Natural killer cell treated with Interleukin-12 subunit alpha and Interleukin-12 subunit beta and Interleukin-15 and Interleukin-18, amount 100 ng/mL, for 72 hours (primary cell): ENCODE measurements around the gene TUBE1. TPM values are rescaled to one million over a fixed set of nuclear protein-coding genes. Genes with fewer than 3 reads are reported as not detected.
A peak's percentile ranks its signal among the peaks of the same experiment; 100 is the strongest.

Experiments
- ATAC-seq, 2 donors: fragments of 150-1000 bp; cut with Tn5 transposase in 1 of 2; sonication (Bioruptor Pico), chemical (Tn5 transposase) in 1 of 2; 2 replicates each; pipeline ENCODE4 v1.10.0; 2021
- DNase-seq: peaks from one replicate; pipeline ENCODE4 v3.0.0; 2022; ENCODE audit warnings: low spot score
- H3K27ac Mint-ChIP-seq, 2 donors: 1 replicate in 1 of 2; 2 replicates in 1 of 2; pipeline ENCODE4 v1.8.0; 2022; ENCODE audit warnings: mixed read lengths in 2 of 2, mild to moderate bottlenecking in 1 of 2, moderate library complexity in 1 of 2
- H3K27me3 Mint-ChIP-seq, 2 donors: 1 replicate in 1 of 2; 2 replicates in 1 of 2; pipeline ENCODE4 v1.8.0; 2022; ENCODE audit warnings: mixed read lengths in 2 of 2
- H3K36me3 Mint-ChIP-seq: one replicate; pipeline ENCODE4 v1.8.0; 2022; ENCODE audit warnings: mixed read lengths
- H3K4me1 Mint-ChIP-seq, 2 donors: 1 replicate in 1 of 2; 2 replicates in 1 of 2; pipeline ENCODE4 v1.8.0; 2022; ENCODE audit warnings: low read depth in 2 of 2, mixed read lengths in 2 of 2, mild to moderate bottlenecking in 1 of 2
- H3K4me3 Mint-ChIP-seq: one replicate; pipeline ENCODE4 v1.8.0; 2022; ENCODE audit warnings: mixed read lengths
- H3K9me3 Mint-ChIP-seq: 2 replicates; pipeline ENCODE4 v1.8.0; 2022; ENCODE audit warnings: mixed read lengths
- total RNA-seq, 2 donors: library from RNA; stranded (reverse); gene quantifications; one replicate each; pipeline ENCODE4 v1.2.3, GENCODE V29; 2022

The TUBE1 gene, protein sequence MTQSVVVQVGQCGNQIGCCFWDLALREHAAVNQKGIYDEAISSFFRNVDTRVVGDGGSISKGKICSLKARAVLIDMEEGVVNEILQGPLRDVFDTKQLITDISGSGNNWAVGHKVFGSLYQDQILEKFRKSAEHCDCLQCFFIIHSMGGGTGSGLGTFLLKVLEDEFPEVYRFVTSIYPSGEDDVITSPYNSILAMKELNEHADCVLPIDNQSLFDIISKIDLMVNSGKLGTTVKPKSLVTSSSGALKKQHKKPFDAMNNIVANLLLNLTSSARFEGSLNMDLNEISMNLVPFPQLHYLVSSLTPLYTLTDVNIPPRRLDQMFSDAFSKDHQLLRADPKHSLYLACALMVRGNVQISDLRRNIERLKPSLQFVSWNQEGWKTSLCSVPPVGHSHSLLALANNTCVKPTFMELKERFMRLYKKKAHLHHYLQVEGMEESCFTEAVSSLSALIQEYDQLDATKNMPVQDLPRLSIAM
- total RNA-seq, result 10 to 100 TPM; 26.4 to 28.4 TPM

DNA sequence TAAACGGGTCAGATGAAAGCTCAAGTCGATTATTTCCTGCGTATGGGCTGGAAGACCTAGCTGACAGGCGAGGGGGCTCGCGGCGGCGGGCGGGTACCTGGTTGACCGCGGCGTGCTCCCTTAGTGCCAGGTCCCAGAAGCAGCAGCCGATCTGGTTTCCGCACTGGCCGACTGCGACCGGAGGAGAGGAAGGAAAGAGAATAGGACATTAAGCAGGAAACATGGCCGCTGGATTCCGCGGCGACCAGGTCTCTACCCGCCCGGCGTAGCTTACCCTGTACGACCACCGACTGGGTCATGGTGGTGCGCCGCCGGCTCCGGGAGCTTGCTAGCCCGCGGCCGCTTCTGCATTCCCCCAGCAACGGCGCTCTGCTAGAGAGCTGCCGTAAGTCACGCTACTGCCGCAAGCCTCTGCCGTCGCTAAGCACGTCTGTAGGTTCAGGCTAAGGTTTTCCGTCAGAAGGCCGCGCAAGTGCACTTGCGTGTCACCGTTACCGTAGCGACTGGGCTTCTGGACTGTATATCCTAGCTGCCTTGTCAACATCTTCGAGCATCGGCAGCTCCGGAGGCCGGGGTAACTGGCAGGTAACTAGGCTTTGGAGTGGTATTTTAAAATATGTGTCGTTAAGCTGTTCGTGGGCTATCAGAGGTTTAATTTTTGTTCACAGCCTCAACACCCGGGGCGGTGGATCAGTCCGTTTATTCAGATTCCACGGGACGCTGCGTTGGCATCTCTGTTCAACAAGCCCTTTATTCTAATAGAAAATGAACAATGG is at the start of gene TUBE1, which contains the start of gene FAM229B:
TSS of gene TUBE1 (minus strand) at position 347 of the 776 bp plus-strand sequence. CDS start at position 299, 48 bp downstream.
TSS of gene FAM229B (plus strand) at position 456 of the 776 bp plus-strand sequence. CDS start 11,693 bp downstream, outside the sequence.
- peak; percentile 97 to 99 for ATAC-seq
- Mint-ChIP-seq H3K27ac (no peak within 1 kb of the TSS), H3K4me1 (peaks cover 2 to 9% of the 10 kb centered on the region in 2 donors), H3K27me3 (peaks cover 21 to 32% of the 10 kb centered on the region in 2 donors), H3K36me3 (no peaks in the 10 kb centered on the region), H3K4me3 (no peak within 1 kb of the TSS), H3K9me3 (no peaks in the 10 kb centered on the region)
- peak; percentile 90 for DNase-seq

DNA sequence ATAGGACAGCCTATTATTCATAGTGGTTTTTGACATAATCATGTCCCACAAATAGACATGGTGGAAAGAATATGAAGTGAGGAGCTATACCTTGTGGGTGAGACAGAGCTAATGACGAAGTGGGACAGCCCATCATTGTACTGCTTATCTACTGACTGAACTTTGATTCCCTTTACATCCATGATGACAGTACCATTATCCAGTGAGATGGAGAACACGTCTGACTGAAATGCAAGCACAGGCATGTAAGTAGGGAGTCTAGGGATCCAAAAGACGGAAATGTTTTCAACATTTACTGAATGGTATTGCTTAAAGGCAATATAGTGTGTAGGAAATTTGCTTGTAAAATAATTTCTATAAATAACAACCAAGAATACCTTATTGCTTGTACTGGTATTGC is 43.6 kb upstream of the TUBE1 start:
- H3K4me1 Mint-ChIP-seq, result no peaks in the 10 kb centered on the region

DNA sequence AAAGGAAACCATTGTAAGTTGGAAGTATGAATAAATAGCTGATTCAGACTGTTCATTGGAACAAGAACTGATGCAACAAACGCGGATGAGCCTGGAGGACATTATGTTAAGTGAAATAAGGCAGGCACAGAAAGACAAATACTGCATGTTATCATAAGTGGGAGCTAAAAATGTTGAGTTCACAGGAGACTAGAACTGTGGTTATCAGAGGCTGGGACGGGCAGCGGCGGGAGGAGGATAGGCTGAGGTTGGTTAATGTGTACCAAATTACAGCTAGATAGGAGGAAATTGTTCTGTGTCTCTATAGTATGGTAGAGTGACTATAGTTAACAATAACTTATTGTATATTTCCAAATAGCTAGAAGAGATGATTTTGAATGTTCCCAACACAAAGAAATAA is 40.9 kb upstream of the TUBE1 start:
- Mint-ChIP-seq H3K4me3 (no peak overlapping the region), H3K27me3 (peaks cover 20 to 27% of the 10 kb centered on the region in 2 donors), H3K36me3 (no peaks in the 10 kb centered on the region), H3K27ac (no peak overlapping the region), H3K9me3 (no peaks in the 10 kb centered on the region), H3K4me1 (no peaks in the 10 kb centered on the region)
- DNase-seq (no peak), ATAC-seq (no peak)

More for the DNA sequence above, 43.6 kb upstream of the TUBE1 start:
- no peak overlapping the region for H3K4me3 Mint-ChIP-seq
- no peak for ATAC-seq
- no peaks in the 10 kb centered on the region for H3K36me3 Mint-ChIP-seq
- peaks cover 19 to 25% of the 10 kb centered on the region in 2 donors for H3K27me3 Mint-ChIP-seq
- H3K9me3 Mint-ChIP-seq, result no peaks in the 10 kb centered on the region
- H3K27ac Mint-ChIP-seq, result no peak overlapping the region
- no peak for DNase-seq

DNA sequence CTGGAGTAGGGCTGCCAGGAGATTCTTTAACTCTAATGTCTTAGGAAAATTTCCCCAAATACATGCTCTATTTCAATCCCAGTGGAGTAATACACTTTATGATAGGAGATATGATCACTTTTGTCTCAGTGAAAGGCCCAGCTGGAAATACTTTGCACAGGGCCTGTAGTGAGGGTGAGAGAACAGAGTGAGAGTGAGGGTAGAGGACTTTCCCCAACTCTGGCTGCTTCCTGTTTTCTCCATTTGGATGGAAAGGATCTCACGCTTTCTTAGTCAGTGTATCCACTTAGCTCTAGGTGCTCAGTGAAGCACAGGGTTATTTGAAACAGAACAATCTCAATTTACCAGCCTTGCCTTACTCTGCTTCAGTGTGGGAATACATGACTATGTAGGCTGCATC is 36.7 kb upstream of the TUBE1 start:
- Mint-ChIP-seq H3K36me3 (no peaks in the 10 kb centered on the region), H3K27ac (no peak overlapping the region), H3K4me1 (no peaks in the 10 kb centered on the region), H3K27me3 (peaks cover 23 to 33% of the 10 kb centered on the region in 2 donors), H3K4me3 (no peak overlapping the region), H3K9me3 (no peaks in the 10 kb centered on the region)
- no peak for ATAC-seq
- no peak for DNase-seq

DNA sequence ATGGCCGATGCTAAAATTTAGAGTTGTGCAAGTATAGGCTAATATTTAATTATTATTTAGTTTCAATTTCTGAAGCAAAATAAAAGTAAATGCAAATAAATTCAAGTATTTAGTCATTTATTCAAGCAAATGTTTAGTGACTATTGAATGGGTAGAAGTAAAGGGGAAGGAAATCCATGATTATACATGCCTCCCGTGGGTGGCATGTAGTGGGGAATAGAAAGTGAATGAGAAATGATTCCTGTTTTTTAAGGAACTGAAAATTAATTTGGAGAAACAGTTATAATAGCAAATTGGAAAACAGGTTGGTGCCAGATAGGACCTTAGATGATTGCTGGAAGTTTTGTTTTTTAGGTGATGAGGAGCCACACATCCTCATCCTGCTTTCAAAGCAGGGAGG is 35.5 kb upstream of the TUBE1 start:
- H3K27ac Mint-ChIP-seq, result no peak overlapping the region

DNA sequence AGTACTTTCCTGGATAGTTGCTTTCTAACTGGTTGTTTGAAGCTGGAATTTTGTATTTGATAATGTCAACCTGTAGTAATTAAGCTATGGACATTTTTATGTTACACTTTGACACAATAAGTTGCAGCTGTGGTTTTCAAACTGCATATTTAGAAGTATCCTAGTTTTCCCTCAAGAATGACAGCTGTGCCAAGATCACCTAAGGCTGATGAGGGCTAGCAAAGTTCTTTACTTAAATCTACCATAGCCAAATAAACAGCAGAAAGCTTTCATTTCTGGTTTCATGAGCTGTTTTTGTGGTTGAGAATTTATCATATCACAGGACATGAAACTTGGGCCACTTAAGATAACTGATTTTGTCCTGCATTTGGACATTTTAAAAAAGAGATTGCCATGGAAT is 30.8 kb upstream of the TUBE1 start:
- Mint-ChIP-seq H3K27me3 (peaks cover 14 to 27% of the 10 kb centered on the region in 2 donors), H3K4me3 (peak overlapping the region; percentile 1), H3K27ac (no peak overlapping the region), H3K4me1 (peaks cover 4 to 12% of the 10 kb centered on the region in 2 donors), H3K9me3 (no peaks in the 10 kb centered on the region), H3K36me3 (no peaks in the 10 kb centered on the region)
- DNase-seq (no peak), ATAC-seq (no peak)

More for the DNA sequence above, 35.5 kb upstream of the TUBE1 start:
- H3K4me3 Mint-ChIP-seq, result no peak overlapping the region
- H3K27me3 Mint-ChIP-seq, result peaks cover 19 to 25% of the 10 kb centered on the region in 2 donors
- no peaks in the 10 kb centered on the region for H3K9me3 Mint-ChIP-seq
- H3K4me1 Mint-ChIP-seq, result peaks cover 0 to 3% of the 10 kb centered on the region in 2 donors
- ATAC-seq, result no peak
- no peak for DNase-seq
- no peaks in the 10 kb centered on the region for H3K36me3 Mint-ChIP-seq

DNA sequence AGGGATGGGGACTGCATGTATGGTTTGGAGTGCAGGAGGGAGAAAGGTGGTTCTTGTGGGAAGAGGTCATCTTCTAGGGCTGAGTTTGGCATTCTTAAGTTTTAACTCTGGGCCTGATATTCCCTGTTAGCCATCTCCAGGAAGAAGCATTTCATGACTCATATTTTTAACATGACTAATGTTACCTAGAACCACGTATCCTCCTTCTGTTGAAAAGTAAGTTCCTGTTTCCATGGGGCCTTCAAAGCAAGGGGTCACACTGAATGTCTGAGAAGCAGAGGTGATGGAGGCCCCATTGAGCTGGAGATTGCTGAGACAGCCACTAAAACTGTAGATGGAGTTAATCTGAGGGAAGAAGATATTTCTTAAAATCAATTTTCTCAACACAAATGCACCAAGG is 30.3 kb upstream of the TUBE1 start:
- Mint-ChIP-seq H3K9me3 (no peaks in the 10 kb centered on the region), H3K4me3 (peak overlapping the region; percentile 1), H3K36me3 (no peaks in the 10 kb centered on the region), H3K4me1 (peaks cover 4 to 12% of the 10 kb centered on the region in 2 donors), H3K27ac (no peak overlapping the region), H3K27me3 (peaks cover 10 to 24% of the 10 kb centered on the region in 2 donors)
- ATAC-seq, result peak in 1 of 2 donors; percentile 53
- no peak for DNase-seq

DNA sequence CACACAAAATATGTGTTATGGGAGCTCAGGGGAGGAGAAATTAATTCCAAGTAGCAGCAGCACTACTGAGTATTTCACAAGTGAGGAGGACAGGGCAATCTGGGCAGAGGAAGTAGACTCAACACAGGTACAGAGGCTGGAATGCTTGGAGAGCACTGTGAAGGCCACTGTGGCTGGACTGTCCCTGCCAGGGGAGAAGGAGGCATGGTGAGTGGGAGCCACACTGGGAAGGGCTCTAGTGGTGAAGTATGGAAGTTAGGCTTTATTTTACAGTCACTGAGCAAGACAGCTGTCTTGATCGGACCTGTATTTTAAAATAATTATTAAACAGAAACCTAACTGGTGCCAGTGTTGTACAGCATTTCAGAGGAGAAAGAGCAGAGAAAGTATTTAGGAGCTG is 28.9 kb upstream of the TUBE1 start:
- no peak overlapping the region for H3K4me3 Mint-ChIP-seq
- H3K36me3 Mint-ChIP-seq, result no peaks in the 10 kb centered on the region
- peaks cover 4 to 12% of the 10 kb centered on the region in 2 donors for H3K4me1 Mint-ChIP-seq
- H3K9me3 Mint-ChIP-seq, result no peaks in the 10 kb centered on the region
- ATAC-seq (no peak), DNase-seq (no peak)
- no peak overlapping the region for H3K27ac Mint-ChIP-seq
- H3K27me3 Mint-ChIP-seq, result peaks cover 16 to 31% of the 10 kb centered on the region in 2 donors

DNA sequence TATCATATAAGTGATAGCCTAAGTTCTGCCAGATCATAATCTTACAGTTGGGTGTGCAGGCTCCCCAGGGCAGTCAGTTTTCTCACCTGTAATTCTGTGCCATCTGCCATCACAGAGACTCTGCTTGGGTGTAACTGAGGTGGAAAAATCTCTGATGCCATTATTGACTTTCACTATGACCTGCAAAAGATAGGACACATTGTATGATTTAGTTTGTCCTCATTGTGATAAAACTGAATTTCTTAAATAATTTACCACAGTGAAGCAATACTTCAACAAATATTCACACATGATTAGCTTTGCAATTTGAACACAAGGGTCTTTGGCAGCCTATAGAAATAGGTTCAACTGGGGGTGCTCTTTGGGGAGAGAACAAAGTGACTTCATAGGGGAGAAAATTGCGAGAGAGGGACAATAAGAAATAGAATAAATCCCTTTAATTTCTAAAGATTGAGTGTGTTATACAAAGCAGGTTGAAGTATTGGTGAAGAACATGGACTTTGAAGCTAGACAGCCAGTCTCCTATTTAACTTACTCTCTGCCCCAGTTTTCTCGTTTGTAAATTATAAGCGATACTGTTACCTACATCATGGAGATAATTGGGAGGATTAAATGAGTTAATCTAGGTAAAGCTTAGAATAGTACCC is 27.4 kb upstream of the TUBE1 start:
- H3K27me3 Mint-ChIP-seq, result peaks cover 14 to 38% of the 10 kb centered on the region in 2 donors
- no peaks in the 10 kb centered on the region for H3K36me3 Mint-ChIP-seq
- DNase-seq (no peak), ATAC-seq (no peak)
- H3K9me3 Mint-ChIP-seq, result no peaks in the 10 kb centered on the region
- H3K4me1 Mint-ChIP-seq, result peaks cover 4 to 12% of the 10 kb centered on the region in 2 donors
- H3K27ac Mint-ChIP-seq, result no peak overlapping the region
- no peak overlapping the region for H3K4me3 Mint-ChIP-seq

DNA sequence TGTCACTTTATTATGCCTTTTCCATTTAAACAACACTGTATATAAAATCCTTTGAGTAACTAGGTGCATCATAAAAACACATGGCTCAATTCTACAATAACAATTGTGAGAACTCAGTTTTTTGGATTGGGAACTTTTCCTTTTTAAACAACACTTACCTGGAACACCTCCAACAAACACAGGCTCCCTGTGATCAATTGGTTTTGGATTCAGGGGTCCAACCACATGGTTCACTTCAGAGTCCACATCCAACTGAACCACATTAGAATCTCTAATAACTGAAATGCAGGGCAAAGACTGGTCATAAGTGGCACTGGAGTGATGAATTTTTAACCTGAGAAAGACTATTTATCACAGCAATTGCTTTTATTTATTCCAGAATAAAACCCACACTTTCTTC is 26.6 kb upstream of the TUBE1 start:
- Mint-ChIP-seq H3K4me1 (peaks cover 4 to 12% of the 10 kb centered on the region in 2 donors), H3K36me3 (no peaks in the 10 kb centered on the region), H3K9me3 (no peaks in the 10 kb centered on the region), H3K27ac (no peak overlapping the region), H3K4me3 (no peak overlapping the region), H3K27me3 (peaks cover 14 to 42% of the 10 kb centered on the region in 2 donors)
- no peak for ATAC-seq
- no peak for DNase-seq

DNA sequence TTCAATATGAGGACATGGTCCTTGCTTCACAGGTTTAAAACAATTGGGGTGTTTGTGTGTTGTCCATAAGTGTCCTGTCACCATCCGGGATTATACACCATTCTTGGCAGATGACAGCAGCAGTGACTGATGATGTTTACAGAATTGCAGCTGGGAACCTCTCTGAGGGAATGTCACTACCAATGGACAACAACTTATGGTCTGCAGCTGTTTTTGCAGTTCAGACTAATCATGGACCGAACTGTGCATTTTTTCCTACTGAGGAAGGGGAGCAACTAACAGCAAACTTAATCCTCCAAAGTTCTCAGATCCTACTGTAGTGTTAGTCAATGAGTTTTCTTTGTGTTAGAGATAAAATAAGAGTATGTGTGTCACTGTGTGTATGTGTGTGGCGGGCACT is 26.1 kb upstream of the TUBE1 start:
- ATAC-seq, result no peak
- H3K36me3 Mint-ChIP-seq, result no peaks in the 10 kb centered on the region
- DNase-seq, result no peak
- peaks cover 4 to 12% of the 10 kb centered on the region in 2 donors for H3K4me1 Mint-ChIP-seq
- no peaks in the 10 kb centered on the region for H3K9me3 Mint-ChIP-seq
- H3K4me3 Mint-ChIP-seq, result no peak overlapping the region
- H3K27ac Mint-ChIP-seq, result no peak overlapping the region
- peaks cover 14 to 42% of the 10 kb centered on the region in 2 donors for H3K27me3 Mint-ChIP-seq

DNA sequence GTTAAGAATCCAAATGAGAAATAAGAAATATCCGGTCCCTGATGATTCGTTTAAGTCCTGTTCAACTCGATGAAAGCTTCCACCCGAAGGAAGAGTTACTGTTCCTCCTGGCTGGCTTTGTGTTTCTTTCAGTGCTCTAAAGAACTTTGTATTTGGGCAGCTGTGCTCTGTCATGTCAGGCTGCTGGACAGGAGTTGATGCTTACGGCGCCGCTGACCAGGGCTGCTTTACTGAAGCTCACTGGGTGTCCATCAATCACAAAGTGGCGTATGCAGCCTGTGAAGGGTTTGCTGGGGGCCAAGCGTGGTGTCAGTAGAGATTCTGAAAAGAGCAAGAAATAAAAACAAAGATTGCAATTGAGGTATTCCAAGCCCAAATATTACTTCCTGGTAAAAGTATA is 22.0 kb upstream of the TUBE1 start:
- H3K9me3 Mint-ChIP-seq, result no peaks in the 10 kb centered on the region
- H3K27ac Mint-ChIP-seq, result no peak overlapping the region
- DNase-seq (no peak), ATAC-seq (no peak)
- no peak overlapping the region for H3K4me3 Mint-ChIP-seq
- H3K4me1 Mint-ChIP-seq, result no peaks in the 10 kb centered on the region
- peaks cover 10 to 40% of the 10 kb centered on the region in 2 donors for H3K27me3 Mint-ChIP-seq
- H3K36me3 Mint-ChIP-seq, result peaks cover 6% of the 10 kb centered on the region

DNA sequence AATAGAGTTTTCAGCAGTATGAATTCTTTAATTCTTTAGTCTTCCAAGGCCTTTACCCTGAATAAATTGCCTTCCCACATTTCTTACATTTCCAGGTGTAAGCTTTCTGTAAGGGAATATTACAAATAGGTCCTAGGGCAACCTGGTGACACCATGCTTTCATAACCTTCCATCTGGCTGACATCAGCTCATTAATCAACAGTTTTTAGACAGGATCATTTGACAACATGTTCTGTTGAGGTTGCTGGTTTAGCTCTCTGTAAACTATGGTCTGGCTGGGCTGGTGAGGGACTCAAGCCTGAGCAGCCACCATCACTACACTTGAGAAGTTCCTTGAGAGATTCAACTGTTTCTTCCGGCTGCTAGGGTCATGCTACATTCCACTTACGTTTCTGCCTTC is 19.3 kb upstream of the TUBE1 start:
- H3K4me3 Mint-ChIP-seq, result no peak overlapping the region
- H3K36me3 Mint-ChIP-seq, result peaks cover 6% of the 10 kb centered on the region
- H3K27me3 Mint-ChIP-seq, result peaks cover 7 to 38% of the 10 kb centered on the region in 2 donors
- no peaks in the 10 kb centered on the region for H3K9me3 Mint-ChIP-seq
- DNase-seq (no peak), ATAC-seq (no peak)
- no peaks in the 10 kb centered on the region for H3K4me1 Mint-ChIP-seq
- H3K27ac Mint-ChIP-seq, result no peak overlapping the region
